ENCODE results near the gene GLIS2. TPM values are rescaled to one million over a fixed set of nuclear protein-coding genes. Genes with fewer than 3 reads are reported as not detected.

GLIS2 gene
- total and polyA plus RNA-seq, 10 of the 15 experiments (the other 5 are each of a cell fraction or from before 2014, with no cell fraction given): 0.03 to 0.64 (median 0.18) TPM; not detected in 4

DNA sequence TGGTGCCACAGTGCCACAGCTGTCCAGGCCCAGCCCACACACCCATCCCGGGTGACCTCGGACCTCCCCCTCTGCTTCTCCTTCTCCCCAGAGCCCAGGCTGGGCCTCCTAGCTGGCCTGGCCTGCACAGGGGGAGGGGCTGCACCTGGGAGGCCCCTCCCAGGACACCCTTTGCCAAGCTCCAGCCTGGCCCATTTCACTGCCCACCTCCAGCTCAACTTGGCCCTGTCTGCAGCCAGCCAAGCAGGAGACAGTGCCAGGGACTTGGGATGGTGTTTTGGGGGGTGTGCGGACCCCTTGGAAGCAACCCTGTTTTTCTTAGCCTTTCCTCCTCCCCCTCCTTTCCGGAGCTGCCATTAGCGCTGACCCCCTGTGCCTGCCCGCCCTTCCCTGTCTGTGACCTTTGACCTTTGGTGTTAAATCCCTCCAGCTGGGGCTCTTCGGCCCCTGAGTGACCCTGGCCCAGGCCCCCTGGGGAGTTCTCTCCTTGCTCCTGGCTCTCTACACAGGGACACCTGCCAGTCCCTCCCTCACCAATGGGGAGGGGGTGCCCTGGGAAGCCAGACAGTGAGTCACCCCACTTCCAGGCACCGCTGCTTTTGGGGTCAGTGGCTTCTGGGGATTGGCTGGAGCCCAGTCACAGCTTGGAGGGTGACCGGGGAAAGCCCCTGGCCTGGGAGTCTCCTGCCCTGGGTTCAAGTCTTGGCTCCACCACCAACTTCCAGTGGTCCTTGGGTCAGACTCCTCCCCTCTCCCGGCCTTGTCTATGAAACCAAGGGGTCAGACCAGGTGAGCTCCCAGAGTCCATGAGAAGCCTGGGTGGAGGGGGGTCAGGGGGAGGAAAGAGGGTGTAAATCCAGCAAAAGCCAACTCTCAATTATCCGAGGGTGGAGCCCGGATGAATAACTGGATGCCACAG, 1.9 kb downstream of the GLIS2 start:
- no peaks in the 10 kb centered on the region for H3K9me3 ChIP-seq (replicated peaks; ENCODE audit: control insufficient read depth, insufficient read depth, low read length)
- ChIA-PET POLR2A (interaction anchor here (3.9 kb wide), 1 partner anchor 11 kb away, joined by 17 read pairs; no protein-coding TSS in a partner anchor), SMC1A (ENCODE audit: uncharacterized antibody, unreplicated experiment) (no interaction called here), RAD21 (ENCODE audit: unreplicated experiment) (no interaction called here), CTCF (interaction anchor here (0.6 to 2.6 kb wide), 5 partner anchors 8 to 36 kb away, joined by 3 to 12 read pairs (median 4); no protein-coding TSS in a partner anchor)
- H3K79me2 ChIP-seq (ENCODE audit: control insufficient read depth, insufficient read depth, low read length): no peaks in the 10 kb centered on the region
- intact Hi-C loops (cut with micrococcal nuclease; ENCODE audit: unreplicated experiment): no loop called here
- ATAC-seq (no peak), FAIRE-seq (no peak), DNase-seq (ENCODE audit: low read depth, low spot score) (no peak)
- TF ChIP-seq NR2C2 (IDR thresholded peaks at IDR 0.05; ENCODE audit: borderline replicate concordance, control insufficient read depth, insufficient read length, low read depth) (peak; percentile 52), CBX5 (IDR thresholded peaks at IDR 0.05; ENCODE audit: low read depth) (no peak), NR2C1 (IDR thresholded peaks at IDR 0.05) (peak; percentile 75), MYB (IDR thresholded peaks at IDR 0.05; ENCODE audit: borderline replicate concordance, low read depth, low read length) (no peak), SPI1 (IDR thresholded peaks at IDR 0.05; ENCODE audit: borderline replicate concordance, insufficient read depth, low read depth, low read length) (no peak), NR2F1 (conservative IDR thresholded peaks at IDR 0.05) (peak; percentile 93)
- TF ChIP-seq, protein P1, sequence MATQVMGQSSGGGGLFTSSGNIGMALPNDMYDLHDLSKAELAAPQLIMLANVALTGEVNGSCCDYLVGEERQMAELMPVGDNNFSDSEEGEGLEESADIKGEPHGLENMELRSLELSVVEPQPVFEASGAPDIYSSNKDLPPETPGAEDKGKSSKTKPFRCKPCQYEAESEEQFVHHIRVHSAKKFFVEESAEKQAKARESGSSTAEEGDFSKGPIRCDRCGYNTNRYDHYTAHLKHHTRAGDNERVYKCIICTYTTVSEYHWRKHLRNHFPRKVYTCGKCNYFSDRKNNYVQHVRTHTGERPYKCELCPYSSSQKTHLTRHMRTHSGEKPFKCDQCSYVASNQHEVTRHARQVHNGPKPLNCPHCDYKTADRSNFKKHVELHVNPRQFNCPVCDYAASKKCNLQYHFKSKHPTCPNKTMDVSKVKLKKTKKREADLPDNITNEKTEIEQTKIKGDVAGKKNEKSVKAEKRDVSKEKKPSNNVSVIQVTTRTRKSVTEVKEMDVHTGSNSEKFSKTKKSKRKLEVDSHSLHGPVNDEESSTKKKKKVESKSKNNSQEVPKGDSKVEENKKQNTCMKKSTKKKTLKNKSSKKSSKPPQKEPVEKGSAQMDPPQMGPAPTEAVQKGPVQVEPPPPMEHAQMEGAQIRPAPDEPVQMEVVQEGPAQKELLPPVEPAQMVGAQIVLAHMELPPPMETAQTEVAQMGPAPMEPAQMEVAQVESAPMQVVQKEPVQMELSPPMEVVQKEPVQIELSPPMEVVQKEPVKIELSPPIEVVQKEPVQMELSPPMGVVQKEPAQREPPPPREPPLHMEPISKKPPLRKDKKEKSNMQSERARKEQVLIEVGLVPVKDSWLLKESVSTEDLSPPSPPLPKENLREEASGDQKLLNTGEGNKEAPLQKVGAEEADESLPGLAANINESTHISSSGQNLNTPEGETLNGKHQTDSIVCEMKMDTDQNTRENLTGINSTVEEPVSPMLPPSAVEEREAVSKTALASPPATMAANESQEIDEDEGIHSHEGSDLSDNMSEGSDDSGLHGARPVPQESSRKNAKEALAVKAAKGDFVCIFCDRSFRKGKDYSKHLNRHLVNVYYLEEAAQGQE (IDR thresholded peaks at IDR 0.05; ENCODE audit: low read depth, low read length): no peak
- peaks cover 11% of the 10 kb centered on the region for H3K4me1 ChIP-seq (ENCODE audit: control insufficient read depth, insufficient read depth, low read length)
- peaks cover 0 to 6% of the 10 kb centered on the region in 2 experiments; a peak in 1 of 4 replicates for H3K27me3 ChIP-seq (replicated peaks in 1 of 2; ENCODE audit: control insufficient read depth in 2 of 2, insufficient read depth in 2 of 2, low read length in 1 of 2)
- H3K9ac ChIP-seq (ENCODE audit: control insufficient read depth, insufficient read depth, low read length): no peak overlapping the region
- no peaks in the 10 kb centered on the region for H3K36me3 ChIP-seq (ENCODE audit: control insufficient read depth in 2 of 2, insufficient read depth in 2 of 2, low read length in 1 of 2)
- no peak overlapping the region for H3K4me3 ChIP-seq
- 69% methylated on average over 12 of the region's 12 CpGs for WGBS (ENCODE audit: insufficient coverage, insufficient replicate concordance, low lambda C conversion rate, missing lambda C conversion rate)
- no peak overlapping the region for H3K27ac ChIP-seq (ENCODE audit: control insufficient read depth, insufficient read depth)
- H2AFZ ChIP-seq (ENCODE audit: control insufficient read depth, low read depth, low read length): no peak overlapping the region
- in situ Hi-C loops (cut with MboI): no loop called here
- no peaks in the 10 kb centered on the region for H4K20me1 ChIP-seq (ENCODE audit: control insufficient read depth, insufficient read depth)
- no TSS peak for BruUV-seq (replicated peaks)
- no peak overlapping the region for H3K4me2 ChIP-seq (ENCODE audit: control insufficient read depth, insufficient read depth)
